Measurements from ENCODE around the gene SSB. TPM values are rescaled to one million over a fixed set of nuclear protein-coding genes. Genes with fewer than 3 reads are reported as not detected.

The SSB gene
- total and polyA plus RNA-seq, 2 of the 13 experiments (the other 11 are each of a cell fraction or from before 2014, with no cell fraction given): 109 to 208 TPM

DNA sequence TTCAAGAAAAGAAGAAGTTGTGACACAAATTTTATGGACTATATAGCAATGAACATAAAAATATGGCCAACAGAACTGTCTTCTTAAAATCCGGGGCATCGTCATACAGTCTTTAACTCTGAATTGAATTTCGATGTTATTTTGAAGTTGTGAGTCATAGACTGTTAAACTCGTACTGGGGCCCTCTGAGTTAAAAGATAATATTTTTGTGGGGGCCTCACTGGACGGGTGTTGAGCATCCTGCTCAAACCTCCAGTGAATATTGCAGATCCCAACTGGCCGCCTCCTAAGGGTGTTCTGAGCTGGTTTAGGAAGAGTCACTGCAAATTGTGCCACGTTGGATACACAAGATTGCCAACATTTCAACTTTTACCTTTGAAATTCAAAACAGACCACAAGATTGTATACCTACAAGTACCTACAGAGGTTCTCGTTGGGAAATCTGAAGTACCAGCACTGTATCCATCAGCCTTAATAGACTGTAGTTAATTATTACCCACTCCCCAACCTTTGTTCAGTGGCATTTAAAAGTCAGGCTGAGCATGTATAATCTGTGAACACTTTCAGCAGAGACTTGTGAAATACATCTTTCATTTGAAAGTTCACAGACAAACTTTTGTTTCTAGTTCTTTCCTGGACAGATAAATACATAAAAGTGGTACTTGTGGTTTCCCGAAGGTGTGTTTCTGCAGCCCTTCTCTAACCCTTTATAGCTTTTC lies 37.3 kb upstream of the SSB start (continued):
- TF ChIP-seq ZBTB37 (CRISPR knock-in tag; IDR thresholded peaks at IDR 0.05): no peak
- no peak for TF ChIP-seq CTCF (CRISPR knock-in tag; IDR thresholded peaks at IDR 0.05)
- TF ChIP-seq PCBP1 (IDR thresholded peaks at IDR 0.05; ENCODE audit: borderline replicate concordance, low read depth, low read length): no peak
- TF ChIP-seq HES4 (CRISPR knock-in tag; IDR thresholded peaks at IDR 0.05; ENCODE audit: borderline replicate concordance): no peak
- no peak for TF ChIP-seq ZNF607 (CRISPR knock-in tag; IDR thresholded peaks at IDR 0.05; ENCODE audit: borderline replicate concordance)
- no peak for TF ChIP-seq SMYD3 (CRISPR knock-in tag; IDR thresholded peaks at IDR 0.05)
- peak; percentile 34; the same call in 1 of the 2 replicates for TF ChIP-seq POLR2AphosphoS5 (IDR thresholded peaks at IDR 0.05; ENCODE audit: low read depth, low read length)
- TF ChIP-seq FOXA1 (IDR thresholded peaks at IDR 0.05): no peak
- no peak for TF ChIP-seq FOXA1 (CRISPR knock-in tag; IDR thresholded peaks at IDR 0.05)
- TF ChIP-seq ZNF496 (CRISPR knock-in tag; IDR thresholded peaks at IDR 0.05; ENCODE audit: insufficient replicate concordance): no peak
- no peak for TF ChIP-seq IRX3 (CRISPR knock-in tag; IDR thresholded peaks at IDR 0.05; ENCODE audit: borderline replicate concordance, low read depth)
- no peak for TF ChIP-seq ZZZ3 (CRISPR knock-in tag; IDR thresholded peaks at IDR 0.05; ENCODE audit: borderline replicate concordance)
- TF ChIP-seq, protein P1, sequence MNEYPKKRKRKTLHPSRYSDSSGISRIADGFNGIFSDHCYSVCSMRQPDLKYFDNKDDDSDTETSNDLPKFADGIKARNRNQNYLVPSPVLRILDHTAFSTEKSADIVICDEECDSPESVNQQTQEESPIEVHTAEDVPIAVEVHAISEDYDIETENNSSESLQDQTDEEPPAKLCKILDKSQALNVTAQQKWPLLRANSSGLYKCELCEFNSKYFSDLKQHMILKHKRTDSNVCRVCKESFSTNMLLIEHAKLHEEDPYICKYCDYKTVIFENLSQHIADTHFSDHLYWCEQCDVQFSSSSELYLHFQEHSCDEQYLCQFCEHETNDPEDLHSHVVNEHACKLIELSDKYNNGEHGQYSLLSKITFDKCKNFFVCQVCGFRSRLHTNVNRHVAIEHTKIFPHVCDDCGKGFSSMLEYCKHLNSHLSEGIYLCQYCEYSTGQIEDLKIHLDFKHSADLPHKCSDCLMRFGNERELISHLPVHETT (CRISPR knock-in tag; conservative IDR thresholded peaks at IDR 0.05): no peak
- TF ChIP-seq TFDP1 (CRISPR knock-in tag; IDR thresholded peaks at IDR 0.05; ENCODE audit: borderline replicate concordance): no peak
- TF ChIP-seq ZBTB7A (CRISPR knock-in tag; IDR thresholded peaks at IDR 0.05): no peak
- TF ChIP-seq NAIF1 (CRISPR knock-in tag; IDR thresholded peaks at IDR 0.05; ENCODE audit: borderline replicate concordance): 0 out of 2 replicates have a peak, but pooled peaks have one; percentile 66
- TF ChIP-seq ELK4 (CRISPR knock-in tag; IDR thresholded peaks at IDR 0.05; ENCODE audit: borderline replicate concordance): no peak
- no peak for TF ChIP-seq ZBTB1 (CRISPR knock-in tag; IDR thresholded peaks at IDR 0.05; ENCODE audit: borderline replicate concordance)
- TF ChIP-seq ATF7 (IDR thresholded peaks at IDR 0.05): no peak
- no peak for TF ChIP-seq ATF7 (CRISPR knock-in tag; IDR thresholded peaks at IDR 0.05)
- TF ChIP-seq MIXL1 (CRISPR knock-in tag; IDR thresholded peaks at IDR 0.05): peak; percentile 91
- no peak for TF ChIP-seq ATM (IDR thresholded peaks at IDR 0.05; ENCODE audit: borderline replicate concordance)
- TF ChIP-seq ZFAT (CRISPR knock-in tag; conservative IDR thresholded peaks at IDR 0.05): no peak
- peak; percentile 81 for TF ChIP-seq CEBPG (CRISPR knock-in tag; IDR thresholded peaks at IDR 0.05)
- TF ChIP-seq ZNF101 (CRISPR knock-in tag; IDR thresholded peaks at IDR 0.05; ENCODE audit: borderline replicate concordance, low read depth): no peak

Measured in HepG2 (cell line).